Right lung (tissue), 5 donors: ENCODE data around the gene GATC. TPM values are rescaled to one million over a fixed set of nuclear protein-coding genes. Genes with fewer than 3 reads are reported as not detected.
"Not testable (repeated sequence)": the region's sequence is repeated elsewhere in the genome, so short reads cannot be mapped to it uniquely, and the experiment has no call there.

ENCODE experiments used
- DNase-seq, 2 donors: peaks; one replicate each; pipeline ENCODE4 v3.0.0-alpha.2; 2013
- polyA plus RNA-seq, 5 donors: library from polyadenylated mRNA; unstranded; fragments of 120-200 nt; gene quantifications; one replicate each; pipeline versions ENCODE4 v1.2.1 to v1.2.3, GENCODE V29; 2013; ENCODE audit warnings: inconsistent platforms in 1 of 5, low replicate concordance in 1 of 5; ENCODE audit not compliant: insufficient read length in 5 of 5, insufficient read depth in 1 of 5

The GATC gene
- polyA plus RNA-seq, 5 donors = 23.1 to 36.6 (median 32.4) TPM

- peak in 1 of 2 donors; percentile 54 for DNase-seq
Measured at GRCh38 chr12:120468821-120469449, 22.7 kb downstream of the GATC start.

GRCh38 chr12:120469450-120470149 is 23.4 kb downstream of the GATC start, which contains the start of gene SRSF9:
Gene SRSF9, minus strand, starts transcription at chr12:120469748. Its CDS starts 139 bp downstream, at chr12:120469609.
- peak; percentile 97 for DNase-seq

- peak in 1 of 2 donors; percentile 10 for DNase-seq
Measured at GRCh38 chr12:120470150-120470784, 24.0 kb downstream of the GATC start.

- no peak for DNase-seq
Measured at GRCh38 chr12:120472521-120472920, 26.3 kb downstream of the GATC start.

- no peak for DNase-seq
Measured at GRCh38 chr12:120473807-120474615, 27.8 kb downstream of the GATC start.

- no peak for DNase-seq
Measured at GRCh38 chr12:120474616-120474960, 28.3 kb downstream of the GATC start.

GRCh38 chr12:120475643-120476042 is 29.4 kb downstream of the GATC start:
- no peak for DNase-seq

GRCh38 chr12:120479458-120479857 is 33.2 kb downstream of the GATC start:
- DNase-seq = no peak

GRCh38 chr12:120480211-120480610 is 34.0 kb downstream of the GATC start:
- no peak for DNase-seq

- no peak for DNase-seq
Measured at GRCh38 chr12:120481022-120481767, 35.0 kb downstream of the GATC start.

- DNase-seq = no peak
Measured at GRCh38 chr12:120483621-120484020, 37.4 kb downstream of the GATC start.

GRCh38 chr12:120485961-120486881 is 40.0 kb downstream of the GATC start:
- no peak for DNase-seq

- DNase-seq = not testable (repeated sequence)
Measured at GRCh38 chr12:120487552-120487951, 41.3 kb downstream of the GATC start.

GRCh38 chr12:120488057-120488640 is 41.9 kb downstream of the GATC start:
- no peak for DNase-seq

GRCh38 chr12:120489018-120489417 is 42.8 kb downstream of the GATC start:
- no peak for DNase-seq

- DNase-seq = no peak
Measured at GRCh38 chr12:120490325-120490724, 44.1 kb downstream of the GATC start.

GRCh38 chr12:120490833-120491512 is 44.7 kb downstream of the GATC start:
- no peak for DNase-seq

- DNase-seq = no peak
Measured at GRCh38 chr12:120495186-120495730, 49.0 kb downstream of the GATC start.
